Heart left ventricle (tissue), 16 donors: ENCODE results near the gene STK36. TPM values are rescaled to one million over a fixed set of nuclear protein-coding genes. Genes with fewer than 3 reads are reported as not detected.
A peak's percentile ranks its signal among the peaks of the same experiment; 100 is the strongest.

ENCODE experiments used
- ATAC-seq, 4 donors: fragments of 200-7000 bp; cut with Tn5 transposase; one replicate each; pipeline ENCODE4 v1.9.1; 2020 to 2022; ENCODE audit warnings: moderate library complexity in 4 of 4, mild to moderate bottlenecking in 3 of 4, moderate number of reproducible peaks in 1 of 4
- DNase-seq, 5 donors: peaks; one replicate each; pipeline ENCODE4 v3.0.0-alpha.2; 2020
- H3K27ac ChIP-seq, 12 donors: fragments of 200-600 bp; sonication (generic) in 4 of 12; one replicate each; pipeline versions ENCODE4 v1.5.0 to v1.8.0; 2016 to 2022; ENCODE audit warnings: mild to moderate bottlenecking in 2 of 12
- H3K27me3 ChIP-seq, 9 donors: fragments of 200-600 bp; sonication (generic) in 2 of 9; one replicate each; pipeline versions ENCODE4 v1.5.1 to v1.8.0; 2016 to 2022; ENCODE audit warnings: mild to moderate bottlenecking in 3 of 9
- H3K36me3 ChIP-seq, 9 donors: fragments of 200-600 bp; sonication (generic) in 2 of 9; one replicate each; pipeline versions ENCODE4 v1.5.0 to v1.8.0; 2018 to 2022; ENCODE audit warnings: mild to moderate bottlenecking in 2 of 9
- H3K4me1 ChIP-seq, 12 donors: fragments of 200-600 bp; sonication (generic) in 4 of 12; one replicate each; pipeline versions ENCODE4 v1.5.0 to v1.8.0; 2016 to 2022; ENCODE audit warnings: mild to moderate bottlenecking in 3 of 12
- H3K4me3 ChIP-seq, 12 donors: fragments of 200-600 bp; sonication (generic) in 4 of 12; one replicate each; pipeline versions ENCODE4 v1.5.0 to v1.8.0; 2017 to 2022; ENCODE audit warnings: mild to moderate bottlenecking in 9 of 12, moderate library complexity in 4 of 12
- H3K9me3 ChIP-seq, 12 donors: fragments of 200-600 bp; sonication (generic) in 4 of 12; one replicate each; pipeline versions ENCODE4 v1.5.0 to v1.8.0; 2016 to 2022; ENCODE audit warnings: mild to moderate bottlenecking in 1 of 12
- CTCF ChIP-seq, 12 donors: fragments of 200-600 bp; sonication (generic) in 4 of 12; IDR thresholded peaks; one replicate each; pipeline versions ENCODE4 v1.5.0 to v1.8.0; 2018 to 2022; ENCODE audit warnings: antibody characterized with exemption in 12 of 12, mild to moderate bottlenecking in 5 of 12
- POLR2A ChIP-seq, 2 donors: fragments of 450-650 bp; IDR thresholded peaks; one replicate each; pipeline ENCODE4 v1.6.1; 2017; ENCODE audit warnings: antibody characterized with exemption in 2 of 2, mild to moderate bottlenecking in 2 of 2, moderate library complexity in 2 of 2
- WGBS, 4 donors: extraction: QIAGEN DNeasy Blood & Tissue Kit in 2 of 4; methylation state at CpG; one replicate each; pipeline versions ENCODE4 v1.1.5 to v1.1.7; 2013 to 2018; 5-methylcytosine and 5-hydroxymethylcytosine counted together
- intact Hi-C, 10 donors: fragments of 100-400 bp; cut with DNase I; formaldehyde crosslinking; loops; one replicate each; pipeline versions ENCODE4 v1.11.1 to v1.14.2; 2022
- polyA plus RNA-seq, 2 donors: library from polyadenylated mRNA; stranded (reverse); fragments of 200-250 nt; gene quantifications; one replicate each; pipeline ENCODE4 v1.2.3, GENCODE V29; 2013
- total RNA-seq, 9 donors: library from RNA; depleted of rRNA in 2 of 9; stranded (reverse); fragments of >200 nt in 2 of 9; fragmentation: NEBNext Ultra II Directional in 3 of 9; extraction: Animal tissue kit (Norgen Biotek cat#: 25700) in 3 of 9; gene quantifications; one replicate each; pipeline versions ENCODE4 v1.1.0 to v1.2.4, GENCODE V29; 2016 to 2023
- donor health status: ischemic (EF 13 %, LVEDD 7.1; RV severe dilation, severe dysfunction).
- donor health status: healthy with polysubstance abuse.
- donor health status: DM: no; HTN: yes; CAD: no.
- donor health status: DM: no; HTN: no; CAD: no.
- donor health status: ischemic (EF 25% LVEDD 6.9; RV normal size, moderate dysfunction).
- donor health status: ischemic (EF 25% LVEDD 5.7; RV mildly dilated, moderate dysfunction).
- donor health status: healthy.
- donor health status: DM: yes; HTN: yes; CAD: no.
- donor health status: ischemic (EF 35%, LVEDD 5.7; RV mildly dilated, moderate dysfunction).
- donor health status: nonischemic (EF 11% LVEDD 7.7; RV severe dilation, severe dysfunction).
- donor health status: DM: yes; HTN: yes; CAD: no.
- donor health status: PGD.
- donor health status: ischemic (EF 29% LVEDD 5.4; RV normal size, mild dysfunction).
- donor health status: nonischemic (EF 23%, LVEDD 6.1; RV moderate dilation, normal function).

Gene STK36
- total and polyA plus RNA-seq, 11 donors: 4.7 to 16.2 (median 7.9) TPM

GRCh38 chr2:218727502-218728165 lies 55.7 kb downstream of the STK36 start:
- Histone ChIP-seq H3K9me3 (peaks cover 0 to 31% (median 13%) of the 10 kb centered on the region in 12 donors), H3K4me1 (peaks cover 0 to 43% (median 6%) of the 10 kb centered on the region in 12 donors), H3K27ac (no peak overlapping the region), H3K36me3 (no peaks in the 10 kb centered on the region), H3K4me3 (no peak overlapping the region), H3K27me3 (no peaks in the 10 kb centered on the region)
- DNase-seq (no peak), ATAC-seq (no peak)
- TF ChIP-seq CTCF (IDR thresholded peaks at IDR 0.05) (peak in 8 of 12 donors; percentile 11 to 32 (median 24)), POLR2A (IDR thresholded peaks at IDR 0.05) (no peak)
- 96 to 99% (median 97%) methylated on average over 6 of the region's 6 CpGs for whole genome bisulfite sequencing, 4 donors
- intact Hi-C loops: no loop called here

DNA sequence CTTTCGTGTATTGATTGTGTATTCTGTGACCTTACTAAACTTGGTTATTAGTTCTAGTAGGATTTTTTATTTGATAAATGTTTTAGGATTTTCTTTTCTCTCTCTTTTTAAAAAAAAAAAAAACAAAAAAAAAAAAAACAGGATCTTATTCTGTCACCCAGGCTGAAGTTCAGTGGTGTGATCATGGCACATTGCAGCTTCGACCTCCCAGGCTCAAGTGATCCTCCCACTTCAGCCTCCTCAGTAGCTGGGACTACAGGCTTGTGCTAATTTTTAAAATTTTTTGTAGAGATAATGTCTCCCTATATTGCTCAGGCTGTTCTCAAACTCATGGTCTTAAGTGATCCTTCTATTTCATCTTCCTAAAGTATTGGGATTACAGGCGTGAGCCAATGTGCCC lies 57.8 kb downstream of the STK36 start:
- TF ChIP-seq CTCF (IDR thresholded peaks at IDR 0.05) (no peak), POLR2A (IDR thresholded peaks at IDR 0.05) (no peak)
- intact Hi-C loops: no loop called here
- Histone ChIP-seq H3K36me3 (no peaks in the 10 kb centered on the region), H3K9me3 (peaks cover 0 to 31% (median 13%) of the 10 kb centered on the region in 12 donors), H3K27me3 (no peaks in the 10 kb centered on the region), H3K4me1 (peaks cover 0 to 44% (median 6%) of the 10 kb centered on the region in 12 donors), H3K4me3 (no peak overlapping the region), H3K27ac (no peak overlapping the region)
- WGBS, 4 donors: 97 to 99% (median 98%) methylated on average over 3 of the region's 3 CpGs
- DNase-seq (no peak), ATAC-seq (no peak)

- no peak for ATAC-seq
- peak overlapping the region in 11 of 12 donors; percentile 11 to 93 (median 55) for H3K27ac ChIP-seq
- TF ChIP-seq POLR2A (IDR thresholded peaks at IDR 0.05) (no peak), CTCF (IDR thresholded peaks at IDR 0.05) (no peak)
- H3K4me3 ChIP-seq: peak overlapping the region in 1 of 12 donors; percentile 4
- intact Hi-C loops: no loop called here
- H3K9me3 ChIP-seq: peaks cover 0 to 7% (median 0%) of the 10 kb centered on the region in 12 donors
- no peak for DNase-seq
- H3K36me3 ChIP-seq: peaks cover 0 to 4% (median 0%) of the 10 kb centered on the region in 9 donors
- no peaks in the 10 kb centered on the region for H3K27me3 ChIP-seq
- 93 to 97% (median 96%) methylated on average over 5 of the region's 5 CpGs for WGBS, 4 donors
- H3K4me1 ChIP-seq: peaks cover 0 to 56% (median 6%) of the 10 kb centered on the region in 12 donors
Measured at GRCh38 chr2:218732052-218732760, 60.3 kb downstream of the STK36 start.

DNA sequence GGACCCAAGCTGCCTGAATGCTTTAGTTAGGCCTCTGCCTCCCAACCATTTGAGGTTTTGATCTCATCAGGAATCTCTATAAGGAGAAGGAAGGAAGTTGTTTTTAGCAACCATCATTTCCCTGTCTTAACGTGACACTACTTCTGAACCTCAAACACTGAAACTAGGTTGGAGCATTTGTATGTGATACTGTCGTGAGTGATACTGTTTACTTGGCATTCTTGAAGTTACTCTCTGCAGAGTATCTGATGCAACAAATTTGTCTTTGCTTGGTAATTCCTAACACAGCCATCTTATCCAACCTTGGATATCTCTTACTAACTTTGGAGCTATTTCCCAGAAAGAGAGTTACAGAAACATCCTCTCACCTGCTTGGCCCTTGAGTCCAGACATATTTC lies 60.9 kb downstream of the STK36 start:
- H3K27ac ChIP-seq: peak overlapping the region in 4 of 12 donors; percentile 11 to 93 (median 63)
- TF ChIP-seq CTCF (IDR thresholded peaks at IDR 0.05) (no peak), POLR2A (IDR thresholded peaks at IDR 0.05) (no peak)
- H3K4me3 ChIP-seq: no peak overlapping the region
- DNase-seq (no peak), ATAC-seq (no peak)
- WGBS, 4 donors: 38 to 70% (median 63%) methylated on average over 2 of the region's 2 CpGs
- intact Hi-C loops: no loop called here
- H3K27me3 ChIP-seq: no peaks in the 10 kb centered on the region
- peaks cover 0 to 2% (median 0%) of the 10 kb centered on the region in 12 donors for H3K9me3 ChIP-seq
- H3K4me1 ChIP-seq: peaks cover 0 to 56% (median 6%) of the 10 kb centered on the region in 12 donors
- peaks cover 0 to 10% (median 2%) of the 10 kb centered on the region in 9 donors for H3K36me3 ChIP-seq
